RWPE1 (cell line): ENCODE data around the gene TSPAN18.
A peak's percentile ranks its signal among the peaks of the same experiment; 100 is the strongest.

Experiments used
- CTCF ChIA-PET: fragments of 350-600 bp; sonication (Branson Sonifier 250); formaldehyde crosslinking; extraction: SDS; loops from one replicate; lab custom pipeline; 2021; lab: Yijun Ruan, JAX
- POLR2A ChIA-PET: fragments of 400-600 bp; formaldehyde crosslinking; extraction: SDS; loops from one replicate; lab custom pipeline; 2020; ENCODE audit warnings: antibody characterized with exemption; ENCODE audit not compliant: low non-redundant PET; lab: Yijun Ruan, JAX
- DNase-seq: peaks from one replicate; pipeline ENCODE4 v3.0.0; 2012; ENCODE audit warnings: low spot score
- H3K27ac ChIP-seq: fragments of 450-650 bp; 2 replicates; pipeline ENCODE4 v1.5.1; 2017
- CTCF ChIP-seq: fragments of 450-650 bp; conservative IDR thresholded peaks from 2 replicates; pipeline ENCODE4 v1.5.1; 2017; ENCODE audit warnings: low read depth, mild to moderate bottlenecking

The TSPAN18 gene

GRCh38 chr11:44832452-44832851 lies 105.7 kb downstream of the TSPAN18 start:
- ChIA-PET POLR2A (no interaction called here), CTCF (interaction anchor here (0.6 to 0.9 kb wide), 2 partner anchors 56 to 556 kb away, joined by 3 to 4 read pairs; no protein-coding TSS in a partner anchor)
- H3K27ac ChIP-seq: no peak overlapping the region
- no peak for DNase-seq
- TF ChIP-seq CTCF: no peak

GRCh38 chr11:44833221-44833876 lies 106.6 kb downstream of the TSPAN18 start:
- no peak for DNase-seq
- H3K27ac ChIP-seq: no peak overlapping the region
- ChIA-PET POLR2A (no interaction called here), CTCF (no interaction called here)
- no peak for TF ChIP-seq CTCF

GRCh38 chr11:44833877-44834452 lies 107.2 kb downstream of the TSPAN18 start:
- ChIA-PET CTCF (interaction anchor here (0.6 kb wide), 1 partner anchor 16 kb away, joined by 3 read pairs; no protein-coding TSS in a partner anchor), POLR2A (no interaction called here)
- TF ChIP-seq CTCF: no peak
- peak; percentile 16 for DNase-seq
- H3K27ac ChIP-seq: no peak overlapping the region

- TF ChIP-seq CTCF: no peak
- DNase-seq: no peak
- CTCF ChIA-PET: no interaction called here
- POLR2A ChIA-PET: no interaction called here
- no peak overlapping the region for H3K27ac ChIP-seq
Measured at GRCh38 chr11:44834846-44835245, 108.1 kb downstream of the TSPAN18 start.

- DNase-seq: no peak
- no peak overlapping the region for H3K27ac ChIP-seq
- POLR2A ChIA-PET: no interaction called here
- no peak for TF ChIP-seq CTCF
- CTCF ChIA-PET: no interaction called here
Measured at GRCh38 chr11:44835296-44835695, 108.5 kb downstream of the TSPAN18 start.

- no peak for DNase-seq
- CTCF ChIA-PET: no interaction called here
- POLR2A ChIA-PET: no interaction called here
- no peak for TF ChIP-seq CTCF
- no peak overlapping the region for H3K27ac ChIP-seq
Measured at GRCh38 chr11:44835938-44836337, 109.2 kb downstream of the TSPAN18 start.
